Trophoblast cell (in vitro differentiated cells and primary cell): ENCODE data around the gene FHOD3.

Experiments used
- DNase-seq, 2 donors: peaks; one replicate each; pipeline ENCODE4 v3.0.0-alpha.2; 2016
- H2AFZ ChIP-seq: 2 replicates; pipeline ENCODE4 v1.6.1; 2013; ENCODE audit warnings: low read length, moderate library complexity, mild to moderate bottlenecking; ENCODE audit not compliant: insufficient read depth, poor library complexity
- H2AK5ac ChIP-seq: 2 replicates; pipeline ENCODE4 v1.6.1; 2013; ENCODE audit warnings: mild to moderate bottlenecking, low read length
- H2BK120ac ChIP-seq: 2 replicates; pipeline ENCODE4 v1.6.1; 2013; ENCODE audit warnings: low read length, mild to moderate bottlenecking, moderate library complexity; ENCODE audit not compliant: insufficient read depth, poor library complexity
- H2BK12ac ChIP-seq: 2 replicates; pipeline ENCODE4 v1.6.1; 2013; ENCODE audit warnings: mild to moderate bottlenecking, low read length, moderate library complexity
- H2BK5ac ChIP-seq: 2 replicates; pipeline ENCODE4 v1.6.1; 2013; ENCODE audit warnings: low read length, low read depth, moderate library complexity, mild to moderate bottlenecking; ENCODE audit not compliant: poor library complexity
- H3K14ac ChIP-seq: 2 replicates; pipeline ENCODE4 v1.6.1; 2013; ENCODE audit warnings: mild to moderate bottlenecking, low read length
- H3K18ac ChIP-seq: 2 replicates; pipeline ENCODE4 v1.6.1; 2013; ENCODE audit warnings: mild to moderate bottlenecking, low read length
- H3K23ac ChIP-seq: 2 replicates; pipeline ENCODE4 v1.6.1; 2013; ENCODE audit warnings: low read length
- H3K27ac ChIP-seq: 2 replicates; pipeline ENCODE4 v1.5.1; 2013; ENCODE audit warnings: low read depth, mild to moderate bottlenecking, inconsistent platforms, low read length, moderate library complexity
- H3K27me3 ChIP-seq: 2 replicates; pipeline ENCODE4 v1.6.1; 2013; ENCODE audit warnings: inconsistent platforms, mild to moderate bottlenecking, low read length, moderate library complexity; ENCODE audit not compliant: insufficient read depth
- H3K36me3 ChIP-seq, 2 experiments: 1 replicate in 1 of 2; 2 replicates in 1 of 2; pipeline ENCODE4 v1.6.1; 2013; ENCODE audit warnings: low read length in 2 of 2, mild to moderate bottlenecking in 2 of 2, moderate library complexity in 1 of 2; ENCODE audit not compliant: insufficient read depth in 2 of 2, control insufficient read depth in 1 of 2
- H3K4ac ChIP-seq: 2 replicates; pipeline ENCODE4 v1.6.1; 2013; ENCODE audit warnings: low read depth, mild to moderate bottlenecking, low read length, moderate library complexity
- H3K4me1 ChIP-seq, 2 experiments: 1 replicate in 1 of 2; 2 replicates in 1 of 2; pipeline ENCODE4 v1.6.1; 2013; ENCODE audit warnings: low read length in 2 of 2, mild to moderate bottlenecking in 2 of 2, moderate library complexity in 1 of 2; ENCODE audit not compliant: insufficient read depth in 2 of 2, control insufficient read depth in 1 of 2
- H3K4me2 ChIP-seq: 2 replicates; pipeline ENCODE4 v1.6.1; 2013; ENCODE audit warnings: inconsistent platforms, mild to moderate bottlenecking, low read length, moderate library complexity
- H3K4me3 ChIP-seq: 2 replicates; pipeline ENCODE4 v1.5.1; 2013; ENCODE audit warnings: mild to moderate bottlenecking, low read depth, low read length, inconsistent platforms
- H3K79me1 ChIP-seq: one replicate; pipeline ENCODE4 v1.6.1; 2013; ENCODE audit warnings: low read length
- H3K79me2 ChIP-seq: 2 replicates; pipeline ENCODE4 v1.6.1; 2013; ENCODE audit warnings: low read length, mild to moderate bottlenecking; ENCODE audit not compliant: control insufficient read depth, insufficient read depth, poor library complexity
- H3K9ac ChIP-seq: 2 replicates; pipeline ENCODE4 v1.6.1; 2013; ENCODE audit warnings: mild to moderate bottlenecking, low read length
- H3K9me3 ChIP-seq: 2 replicates; pipeline ENCODE4 v1.6.1; 2013; ENCODE audit warnings: low read depth, mild to moderate bottlenecking, control low read depth, inconsistent platforms, low read length; ENCODE audit not compliant: insufficient read depth
- H4K12ac ChIP-seq: 2 replicates; pipeline ENCODE4 v1.6.1; 2013; ENCODE audit warnings: low read depth, mild to moderate bottlenecking, low read length, moderate library complexity
- H4K8ac ChIP-seq: 2 replicates; pipeline ENCODE4 v1.6.1; 2013; ENCODE audit warnings: low read depth, mild to moderate bottlenecking, low read length, moderate library complexity
- H4K91ac ChIP-seq: one replicate; pipeline ENCODE4 v1.6.1; 2013; ENCODE audit warnings: low read depth, mild to moderate bottlenecking, low read length, moderate library complexity
- WGBS: extraction: QIAGEN DNeasy Blood & Tissue Kit; methylation state at CpG from one replicate; pipeline ENCODE4 v1.1.7; 2013; ENCODE audit warnings: missing lambda C conversion rate; ENCODE audit not compliant: insufficient read length, insufficient coverage; ENCODE audit errors: extremely low coverage; 5-methylcytosine and 5-hydroxymethylcytosine counted together

Gene FHOD3

DNA sequence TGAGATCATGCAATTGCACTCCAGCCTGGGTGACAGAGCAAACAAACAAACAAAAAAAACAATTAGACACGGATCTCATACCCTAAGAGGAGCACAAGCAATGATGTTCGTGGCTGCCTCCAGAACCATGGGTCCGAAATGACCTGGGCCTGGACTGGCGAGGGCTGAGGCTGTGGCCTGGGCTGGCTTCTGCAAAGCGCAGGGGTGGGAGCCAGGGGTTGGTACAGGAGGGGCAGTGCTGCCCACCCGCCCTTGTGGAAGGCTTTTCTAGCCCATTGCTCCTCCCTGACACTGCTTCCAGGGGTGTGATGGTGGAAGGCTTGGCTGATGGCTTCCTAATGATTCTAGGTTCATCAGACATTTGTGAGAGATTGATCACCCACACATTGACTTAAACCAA lies 167.8 kb downstream of the FHOD3 start:
- Histone ChIP-seq H3K36me3 (peaks cover 5 to 8% of the 10 kb centered on the region in 2 experiments), H3K14ac (no peak overlapping the region), H3K23ac (no peak overlapping the region), H4K91ac (no peak overlapping the region), H4K12ac (no peak overlapping the region), H2BK12ac (no peak overlapping the region), H3K79me2 (peaks cover 1% of the 10 kb centered on the region), H3K9ac (no peak overlapping the region), H3K9me3 (no peaks in the 10 kb centered on the region), H3K4me1 (peaks cover 2 to 6% of the 10 kb centered on the region in 2 experiments), H3K4me3 (no peak overlapping the region), H3K27ac (no peak overlapping the region), H3K4ac (no peak overlapping the region), H3K27me3 (no peaks in the 10 kb centered on the region), H3K79me1 (no peaks in the 10 kb centered on the region), H2BK120ac (no peak overlapping the region), H3K4me2 (no peak overlapping the region), H2AK5ac (no peak overlapping the region), H2AFZ (no peak overlapping the region), H2BK5ac (no peak overlapping the region), H4K8ac (no peak overlapping the region), H3K18ac (no peak overlapping the region)
- DNase-seq = peak in 1 of 2 donors; percentile 36
- WGBS = no CpG with 5 or more reads among the region's 6 CpGs

- Histone ChIP-seq H3K4me3 (no peak overlapping the region), H4K91ac (no peak overlapping the region), H3K36me3 (peaks cover 5 to 8% of the 10 kb centered on the region in 2 experiments), H3K79me1 (no peaks in the 10 kb centered on the region), H2BK12ac (no peak overlapping the region), H3K18ac (no peak overlapping the region), H3K9me3 (no peaks in the 10 kb centered on the region), H4K8ac (no peak overlapping the region), H2AK5ac (no peak overlapping the region), H3K4ac (no peak overlapping the region), H3K9ac (no peak overlapping the region), H3K27ac (no peak overlapping the region), H2BK120ac (no peak overlapping the region), H3K23ac (no peak overlapping the region), H3K79me2 (peaks cover 1% of the 10 kb centered on the region), H4K12ac (no peak overlapping the region), H3K4me2 (no peak overlapping the region), H3K4me1 (peaks cover 2 to 6% of the 10 kb centered on the region in 2 experiments), H3K27me3 (no peaks in the 10 kb centered on the region), H3K14ac (no peak overlapping the region), H2BK5ac (no peak overlapping the region), H2AFZ (no peak overlapping the region)
- no peak for DNase-seq
- WGBS = no CpG with 5 or more reads among the region's 3 CpGs
Observed at GRCh38 chr18:36465970-36466369, 168.5 kb downstream of the FHOD3 start.

DNA sequence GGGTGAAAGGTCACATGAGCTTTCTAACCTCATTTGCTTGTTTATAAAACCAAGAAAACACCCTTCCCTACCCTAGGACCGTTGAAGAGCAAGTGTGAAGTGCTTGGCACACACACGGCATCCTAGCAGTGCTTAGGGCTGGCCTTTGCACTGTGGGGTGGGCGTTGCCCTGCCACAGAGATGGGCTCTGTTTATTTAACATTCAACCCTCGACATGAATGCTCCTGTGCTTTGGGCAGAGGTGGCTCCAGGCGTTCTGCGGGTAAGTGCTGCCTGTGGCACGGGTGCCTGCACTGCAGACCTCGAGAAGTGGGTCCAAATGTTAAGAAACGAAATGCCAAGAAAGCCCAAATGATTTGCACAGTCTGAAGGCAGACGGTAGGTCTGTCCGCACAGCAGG lies 170.1 kb downstream of the FHOD3 start:
- no peak overlapping the region for H4K91ac ChIP-seq
- no peak overlapping the region for H3K4me3 ChIP-seq
- no peak overlapping the region for H2BK12ac ChIP-seq
- no peak overlapping the region for H3K4me2 ChIP-seq
- H3K9ac ChIP-seq = no peak overlapping the region
- no peak overlapping the region for H3K18ac ChIP-seq
- whole genome bisulfite sequencing = no CpG with 5 or more reads among the region's 11 CpGs
- no peaks in the 10 kb centered on the region for H3K27me3 ChIP-seq
- no peak overlapping the region for H4K12ac ChIP-seq
- no peak overlapping the region for H4K8ac ChIP-seq
- no peaks in the 10 kb centered on the region for H3K9me3 ChIP-seq
- no peak overlapping the region for H3K14ac ChIP-seq
- no peaks in the 10 kb centered on the region for H3K79me1 ChIP-seq
- H2BK120ac ChIP-seq = no peak overlapping the region
- no peak overlapping the region for H2BK5ac ChIP-seq
- H2AFZ ChIP-seq = no peak overlapping the region
- no peak overlapping the region for H2AK5ac ChIP-seq
- H3K79me2 ChIP-seq = peaks cover 1% of the 10 kb centered on the region
- no peak overlapping the region for H3K23ac ChIP-seq
- H3K36me3 ChIP-seq = peaks cover 5 to 8% of the 10 kb centered on the region in 2 experiments
- no peak overlapping the region for H3K27ac ChIP-seq
- peaks cover 2 to 6% of the 10 kb centered on the region in 2 experiments for H3K4me1 ChIP-seq
- DNase-seq = peak in 1 of 2 donors; percentile 56
- no peak overlapping the region for H3K4ac ChIP-seq

GRCh38 chr18:36468161-36468560 lies 170.6 kb downstream of the FHOD3 start:
- Histone ChIP-seq H3K4me3 (no peak overlapping the region), H3K9me3 (no peaks in the 10 kb centered on the region), H4K8ac (no peak overlapping the region), H3K4ac (no peak overlapping the region), H3K79me1 (no peaks in the 10 kb centered on the region), H2BK12ac (no peak overlapping the region), H3K27me3 (no peaks in the 10 kb centered on the region), H3K79me2 (peaks cover 1% of the 10 kb centered on the region), H3K14ac (no peak overlapping the region), H3K36me3 (peaks cover 5 to 8% of the 10 kb centered on the region in 2 experiments), H3K27ac (no peak overlapping the region), H2AK5ac (no peak overlapping the region), H2BK120ac (no peak overlapping the region), H2AFZ (no peak overlapping the region), H3K9ac (no peak overlapping the region), H4K91ac (no peak overlapping the region), H2BK5ac (no peak overlapping the region), H3K23ac (no peak overlapping the region), H4K12ac (no peak overlapping the region), H3K4me1 (peaks cover 2 to 6% of the 10 kb centered on the region in 2 experiments), H3K18ac (no peak overlapping the region), H3K4me2 (no peak overlapping the region)
- WGBS = no CpG with 5 or more reads among the region's 9 CpGs
- peak; percentile 90 to 93 for DNase-seq
